ENCODE results near the gene FNDC11.
"Not testable (repeated sequence)": the region's sequence is repeated elsewhere in the genome, so short reads cannot be mapped to it uniquely, and the experiment has no call there.

Gene FNDC11

DNA sequence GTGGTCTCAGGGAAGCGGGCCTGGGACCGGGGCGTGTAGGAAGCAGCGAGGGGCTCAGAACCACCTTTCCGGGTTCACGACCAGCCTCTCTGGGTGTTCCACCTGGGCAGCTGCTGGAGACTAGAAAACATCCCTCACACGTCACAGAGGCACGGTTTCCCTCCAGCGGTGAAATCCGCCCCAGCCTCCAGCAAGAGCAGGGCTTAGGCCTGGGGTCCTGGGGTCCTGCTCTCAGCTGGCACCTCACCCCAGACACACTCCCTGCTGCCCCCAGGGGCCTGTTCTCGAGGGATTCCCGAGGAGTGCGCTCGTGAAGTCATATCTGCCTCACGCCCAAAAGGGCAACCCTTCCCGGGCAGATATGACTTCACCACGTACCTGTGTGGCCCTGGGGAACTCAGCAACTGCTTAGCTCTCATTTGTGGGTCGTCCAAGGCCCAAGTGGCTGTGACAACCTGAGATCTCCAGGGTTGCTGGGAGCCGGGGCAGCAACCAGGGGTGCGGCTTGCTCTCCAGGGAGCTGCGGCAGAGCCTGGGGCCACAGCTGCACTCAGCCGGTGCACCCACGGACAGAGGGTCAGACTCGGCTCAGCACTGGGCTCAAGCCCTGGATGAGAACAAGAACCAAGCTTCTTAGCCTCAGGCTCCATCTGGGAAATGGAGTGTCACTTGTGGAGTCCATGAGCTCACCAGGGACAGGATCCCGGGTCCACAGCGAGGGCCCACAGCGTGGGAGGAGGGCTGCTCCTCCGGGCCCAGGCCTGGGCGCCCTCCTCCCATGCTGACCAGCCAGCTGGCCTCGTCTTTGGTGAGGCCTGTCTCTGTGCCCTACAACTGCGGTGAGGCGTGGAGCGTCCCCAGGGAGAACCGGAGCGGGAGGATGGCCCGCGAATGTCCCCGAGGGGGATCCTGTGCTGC is 661 bp downstream of the FNDC11 start:
- no peak for DNase-seq

DNA sequence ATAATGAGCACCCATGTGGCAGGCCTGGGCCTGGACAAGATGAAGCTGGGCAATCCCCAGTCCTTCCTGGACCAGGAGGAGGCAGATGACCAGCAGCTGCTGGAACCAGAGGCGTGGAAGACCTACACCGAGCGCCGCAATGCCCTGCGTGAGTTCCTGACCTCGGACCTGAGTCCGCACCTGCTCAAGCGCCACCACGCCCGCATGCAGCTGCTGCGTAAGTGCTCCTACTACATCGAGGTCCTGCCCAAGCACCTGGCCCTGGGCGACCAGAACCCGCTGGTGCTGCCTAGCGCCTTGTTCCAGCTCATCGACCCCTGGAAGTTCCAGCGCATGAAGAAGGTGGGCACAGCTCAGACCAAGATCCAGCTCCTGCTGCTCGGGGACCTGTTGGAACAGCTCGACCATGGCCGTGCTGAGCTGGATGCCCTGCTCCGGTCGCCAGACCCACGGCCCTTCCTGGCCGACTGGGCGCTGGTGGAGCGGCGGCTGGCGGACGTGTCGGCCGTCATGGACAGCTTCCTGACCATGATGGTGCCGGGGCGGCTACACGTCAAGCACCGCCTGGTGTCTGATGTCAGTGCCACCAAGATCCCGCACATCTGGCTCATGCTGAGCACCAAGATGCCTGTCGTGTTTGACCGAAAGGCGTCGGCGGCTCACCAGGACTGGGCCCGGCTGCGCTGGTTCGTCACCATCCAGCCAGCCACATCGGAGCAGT is 1.9 kb downstream of the FNDC11 start:
- DNase-seq = no peak

DNA sequence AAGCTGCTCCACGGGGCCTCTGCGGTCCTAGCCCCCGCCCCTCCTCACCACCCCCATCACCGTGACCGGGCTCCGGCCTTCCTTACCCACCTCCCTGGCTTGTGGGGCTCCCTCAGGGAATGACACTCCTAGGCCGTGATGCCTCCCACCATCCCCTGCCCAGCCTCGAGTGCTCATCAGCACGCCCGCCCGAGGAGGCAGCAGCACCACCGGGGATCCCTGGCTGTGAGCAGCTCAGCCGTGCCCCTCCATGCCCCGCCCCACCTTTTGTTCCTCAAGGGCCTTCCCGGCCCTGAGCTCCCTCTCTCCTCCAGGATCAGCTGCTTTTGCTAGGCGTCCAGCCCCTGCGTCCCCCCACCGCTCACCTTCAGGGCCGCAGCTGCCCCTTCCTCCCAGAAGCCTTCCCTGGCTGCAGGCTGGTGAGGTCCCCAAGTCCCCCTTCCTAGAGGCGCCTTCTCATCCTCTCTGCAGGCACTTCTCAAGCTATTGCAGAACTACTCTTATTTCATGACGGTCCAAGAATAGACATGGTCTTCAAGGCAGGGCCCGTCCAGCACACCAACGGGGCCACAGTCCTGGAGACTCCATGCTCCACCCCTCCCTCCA is 3.0 kb downstream of the FNDC11 start:
- DNase-seq = no peak

DNA sequence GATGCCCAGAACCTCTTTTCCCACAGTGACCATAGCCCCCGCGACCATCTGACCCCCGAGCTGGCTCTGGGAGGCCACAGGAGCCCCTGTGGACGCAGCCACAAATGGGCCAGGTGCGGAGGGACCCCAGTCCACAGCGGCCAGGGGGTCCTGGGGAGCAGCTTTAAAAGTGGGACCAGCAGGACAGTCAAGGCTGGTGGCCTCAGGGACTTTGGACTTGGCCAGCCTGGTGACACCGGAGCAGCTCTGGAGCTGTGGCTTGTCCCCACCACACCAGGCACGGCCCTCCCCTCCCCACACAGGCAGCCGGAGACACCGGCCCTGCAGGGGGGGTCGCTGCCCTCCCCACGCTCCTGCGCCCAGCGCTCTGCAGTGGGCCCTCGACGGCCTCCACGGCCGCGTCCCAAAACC is 3.5 kb downstream of the FNDC11 start:
- DNase-seq = no peak

DNA sequence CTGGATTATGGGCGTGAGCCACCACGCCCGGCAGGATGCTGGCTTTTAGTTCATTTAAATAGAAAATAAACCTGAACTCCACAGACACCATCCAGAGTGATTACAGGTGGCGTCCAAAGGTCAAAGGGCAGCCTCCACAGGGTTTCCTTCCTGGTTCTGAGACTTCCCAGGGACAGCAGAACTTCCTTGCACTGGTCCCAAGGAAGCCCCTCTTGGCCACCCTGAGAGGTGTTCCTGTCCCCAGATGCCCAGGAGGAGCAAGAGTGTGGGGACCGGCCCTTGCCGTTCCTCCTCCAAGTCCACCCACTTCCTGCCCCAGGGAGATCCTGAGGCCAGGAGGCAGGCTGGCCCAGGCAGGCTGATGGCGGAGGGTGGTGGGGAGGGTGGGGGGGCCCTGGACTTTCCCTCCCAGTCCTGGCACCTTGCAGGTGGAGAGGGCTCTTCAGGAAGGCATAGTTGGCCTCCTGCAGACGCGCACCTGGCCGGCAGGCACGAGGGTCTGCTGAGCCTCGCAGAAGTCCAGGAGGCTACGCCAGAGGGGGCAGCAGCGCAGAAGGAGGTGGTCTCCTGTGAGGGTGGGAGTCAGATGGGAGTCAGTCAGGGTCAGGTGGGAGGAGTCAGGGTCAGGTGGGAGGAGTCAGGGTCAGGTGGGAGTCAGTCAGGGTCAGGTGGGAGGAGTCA is 5.0 kb downstream of the FNDC11 start:
- no peak for DNase-seq

DNA sequence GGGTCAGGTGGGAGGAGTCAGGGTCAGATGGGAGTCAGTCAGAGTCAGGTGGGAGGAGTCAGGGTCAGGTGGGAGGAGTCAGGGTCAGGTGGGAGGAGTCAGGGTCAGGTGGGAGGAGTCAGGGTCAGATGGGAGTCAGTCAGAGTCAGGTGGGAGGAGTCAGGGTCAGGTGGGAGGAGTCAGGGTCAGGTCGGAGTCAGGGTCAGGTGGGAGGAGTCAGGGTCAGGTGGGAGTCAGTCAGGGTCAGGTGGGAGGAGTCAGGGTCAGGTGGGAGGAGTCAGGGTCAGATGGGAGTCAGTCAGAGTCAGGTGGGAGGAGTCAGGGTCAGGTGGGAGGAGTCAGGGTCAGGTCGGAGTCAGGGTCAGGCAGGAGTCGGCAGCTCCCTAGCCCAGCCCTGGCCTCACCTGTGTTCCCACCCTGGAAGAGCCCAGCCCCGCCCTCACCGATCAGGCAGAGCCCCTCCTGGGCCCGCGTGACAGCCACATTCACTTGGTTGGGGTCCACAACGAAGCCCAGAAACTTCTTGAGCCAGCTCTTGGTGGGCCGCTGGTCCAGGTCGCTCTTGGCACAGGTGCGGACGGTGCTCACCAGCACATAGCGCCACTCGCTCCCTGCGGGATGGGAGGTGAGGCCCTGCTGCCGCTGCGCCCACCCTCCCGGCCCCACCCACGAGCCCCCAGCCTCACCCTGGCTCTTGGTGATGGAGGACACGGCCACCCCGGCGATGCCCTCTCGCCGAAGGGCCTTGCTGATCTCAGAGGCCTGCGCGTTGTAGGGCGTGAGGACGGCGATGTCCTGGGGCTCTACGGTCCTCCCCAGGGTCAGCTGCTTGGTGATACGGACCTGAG is 5.8 kb downstream of the FNDC11 start:
- DNase-seq = not testable (repeated sequence)

DNA sequence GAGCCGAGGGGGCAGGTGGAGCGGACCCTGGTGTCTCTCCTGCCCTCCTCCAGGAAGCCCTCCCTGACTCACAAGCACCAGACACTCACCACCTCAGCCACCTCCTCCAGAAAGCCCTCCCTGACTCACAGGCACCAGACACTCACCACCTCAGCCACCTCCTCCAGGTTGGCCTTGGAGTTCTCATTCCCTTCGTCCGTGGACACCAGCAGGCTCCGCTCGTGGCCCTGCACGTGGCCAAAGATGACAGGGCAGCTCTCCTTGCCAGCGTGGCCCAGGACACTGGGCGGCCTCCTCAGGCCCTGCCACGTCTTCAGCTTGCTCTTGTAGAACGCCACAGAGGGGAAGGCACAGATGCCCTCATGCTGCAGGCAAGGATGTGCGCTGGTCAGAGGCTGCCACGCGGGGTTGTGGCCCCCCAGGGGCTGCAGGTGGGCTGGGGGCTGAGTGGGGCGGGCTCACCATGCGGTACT is 6.4 kb downstream of the FNDC11 start:
- DNase-seq = no peak

DNA sequence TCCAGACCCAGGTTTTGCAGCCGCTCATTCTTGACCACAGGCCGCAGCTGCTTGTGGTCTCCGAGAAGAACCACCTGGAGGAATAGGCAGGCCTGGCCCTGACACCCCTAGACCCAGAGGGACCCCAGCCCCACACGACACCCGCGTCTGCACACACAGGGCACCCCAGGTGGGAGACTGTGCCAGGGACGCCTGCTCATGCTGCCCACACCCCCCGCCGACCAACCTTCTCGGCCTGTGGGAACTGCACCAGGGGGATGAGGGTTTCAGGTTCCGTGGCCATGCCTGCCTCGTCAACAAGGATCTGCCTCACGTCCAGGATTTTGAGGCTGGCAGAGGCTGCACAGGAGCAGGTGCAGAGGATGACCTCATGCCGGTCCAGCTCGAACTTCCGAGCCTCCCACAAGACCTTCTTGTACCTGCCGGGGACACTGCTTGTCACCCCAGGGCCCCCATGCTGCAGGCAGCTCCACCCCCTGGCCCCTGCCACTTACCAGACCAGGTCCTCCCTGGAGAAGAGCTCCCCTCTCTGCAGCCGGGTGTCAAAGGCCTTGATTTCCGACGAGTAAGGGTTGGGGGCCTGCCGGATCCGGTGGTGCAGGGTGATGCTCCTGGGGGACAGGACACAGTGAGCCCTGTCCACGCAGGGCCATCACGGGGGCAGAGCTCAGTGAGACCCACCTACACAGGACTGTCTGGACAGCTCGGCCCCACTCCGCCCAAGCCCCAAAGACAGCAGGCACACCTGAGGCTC is 7.1 kb downstream of the FNDC11 start:
- DNase-seq = no peak

DNA sequence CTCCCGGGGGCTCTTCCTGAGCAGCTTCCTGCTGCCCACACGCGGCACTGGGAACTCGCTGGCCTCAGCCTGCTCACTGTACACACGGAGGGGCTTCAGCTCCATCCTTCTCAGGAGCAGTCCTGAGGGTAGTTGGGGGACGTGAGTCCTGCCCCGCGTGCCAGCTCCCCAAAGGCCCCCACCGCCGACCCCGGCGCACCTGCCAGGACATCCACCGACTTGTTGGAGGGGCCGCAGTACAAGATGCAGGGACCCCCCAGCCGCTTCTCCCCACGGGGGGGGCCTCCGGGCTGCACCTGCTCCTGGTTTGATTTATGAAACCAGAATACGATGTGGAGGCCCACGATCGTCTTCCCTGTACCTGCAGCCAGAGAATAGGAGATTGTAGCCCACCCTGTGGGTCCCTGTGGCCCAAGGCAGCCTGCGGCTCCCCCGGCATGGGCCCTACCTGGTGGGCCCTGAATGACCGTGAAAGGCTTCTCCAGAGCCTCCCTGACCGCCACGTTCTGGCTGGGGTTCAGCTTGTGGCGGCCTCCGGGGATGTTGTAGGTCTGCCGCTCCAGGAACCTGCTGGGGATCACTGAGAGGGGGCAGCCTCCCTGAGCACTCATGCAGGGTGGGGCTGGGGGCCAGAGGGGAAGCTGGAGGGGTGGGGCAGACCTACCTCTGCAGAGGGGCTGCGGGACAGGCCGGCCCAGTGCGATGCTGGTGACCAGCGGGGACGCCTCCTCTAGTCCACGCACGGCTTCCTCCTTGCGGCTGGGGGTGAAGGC is 7.9 kb downstream of the FNDC11 start:
- DNase-seq = no peak

DNA sequence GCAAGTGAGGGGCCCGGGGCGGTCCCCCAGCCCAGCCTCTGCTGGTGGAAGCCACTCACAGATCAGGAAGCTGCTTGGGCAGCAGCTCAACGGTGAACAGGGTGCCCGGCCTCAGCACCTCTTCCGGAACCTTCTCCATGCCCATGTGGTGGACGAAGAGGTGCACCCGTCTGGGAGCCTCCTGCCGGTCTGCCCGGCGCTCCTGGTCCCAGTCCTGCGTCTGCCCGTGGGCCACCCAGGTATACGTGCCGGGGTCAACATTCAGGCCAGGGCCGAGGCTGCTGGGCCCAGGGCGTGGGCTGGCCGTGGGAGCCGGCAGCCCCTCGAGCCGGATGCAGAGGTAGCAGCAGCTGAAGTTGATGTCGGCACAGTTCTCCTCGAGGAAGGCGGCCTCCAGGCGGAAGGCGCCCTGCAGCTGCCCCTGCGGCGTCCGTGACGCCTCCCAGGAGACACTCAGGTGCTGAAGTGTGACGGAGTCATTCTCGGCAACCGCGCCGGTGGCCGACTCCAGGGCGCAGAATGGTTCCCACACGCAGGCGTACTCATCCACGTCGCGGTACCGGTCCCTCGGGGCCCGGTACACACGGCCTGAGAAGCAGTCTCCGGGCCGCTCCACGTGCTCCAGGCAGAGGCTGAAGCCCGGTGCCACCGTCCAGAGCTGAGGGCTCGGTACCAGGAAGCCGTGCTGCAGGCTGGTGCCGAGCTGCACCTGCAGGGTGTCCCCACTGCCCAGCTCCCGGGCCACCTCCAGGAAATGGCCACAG is 8.7 kb downstream of the FNDC11 start:
- DNase-seq = no peak

DNA sequence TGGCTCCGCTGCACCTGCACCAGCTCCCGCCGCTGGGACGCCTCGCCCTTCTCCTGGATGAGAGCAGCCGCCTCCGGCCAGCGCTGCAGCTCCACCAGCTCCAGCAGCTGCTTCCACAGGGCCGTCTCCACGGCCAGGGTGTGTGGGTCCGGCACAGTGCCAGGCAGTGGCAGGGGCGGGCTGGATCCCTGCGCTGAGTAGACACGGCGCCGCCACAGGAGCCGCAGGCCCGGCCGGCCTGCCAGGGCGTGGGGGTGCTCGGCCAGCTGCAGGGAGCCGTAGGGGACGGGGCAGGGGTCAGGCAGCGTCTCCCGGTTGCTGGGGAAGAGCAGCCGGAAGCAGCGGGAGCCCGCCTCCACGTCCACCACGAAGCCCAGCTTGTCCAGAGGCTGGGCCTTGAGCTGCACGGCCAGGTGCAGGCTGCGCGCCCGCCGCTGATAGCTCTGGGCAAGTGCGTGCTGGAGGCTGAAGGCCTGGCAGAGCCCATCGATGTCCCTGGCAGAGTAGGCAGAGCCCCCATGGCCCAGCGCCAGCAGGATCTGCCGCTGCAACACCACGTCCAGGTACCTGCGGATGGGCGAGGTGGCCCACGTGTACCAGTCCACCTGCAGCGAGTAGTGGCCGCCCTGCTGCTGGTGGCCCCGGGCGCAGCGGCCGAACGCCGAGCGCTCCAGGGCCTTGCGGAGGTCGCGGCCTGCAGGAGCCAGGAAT is 9.4 kb downstream of the FNDC11 start:
- DNase-seq = no peak

DNA sequence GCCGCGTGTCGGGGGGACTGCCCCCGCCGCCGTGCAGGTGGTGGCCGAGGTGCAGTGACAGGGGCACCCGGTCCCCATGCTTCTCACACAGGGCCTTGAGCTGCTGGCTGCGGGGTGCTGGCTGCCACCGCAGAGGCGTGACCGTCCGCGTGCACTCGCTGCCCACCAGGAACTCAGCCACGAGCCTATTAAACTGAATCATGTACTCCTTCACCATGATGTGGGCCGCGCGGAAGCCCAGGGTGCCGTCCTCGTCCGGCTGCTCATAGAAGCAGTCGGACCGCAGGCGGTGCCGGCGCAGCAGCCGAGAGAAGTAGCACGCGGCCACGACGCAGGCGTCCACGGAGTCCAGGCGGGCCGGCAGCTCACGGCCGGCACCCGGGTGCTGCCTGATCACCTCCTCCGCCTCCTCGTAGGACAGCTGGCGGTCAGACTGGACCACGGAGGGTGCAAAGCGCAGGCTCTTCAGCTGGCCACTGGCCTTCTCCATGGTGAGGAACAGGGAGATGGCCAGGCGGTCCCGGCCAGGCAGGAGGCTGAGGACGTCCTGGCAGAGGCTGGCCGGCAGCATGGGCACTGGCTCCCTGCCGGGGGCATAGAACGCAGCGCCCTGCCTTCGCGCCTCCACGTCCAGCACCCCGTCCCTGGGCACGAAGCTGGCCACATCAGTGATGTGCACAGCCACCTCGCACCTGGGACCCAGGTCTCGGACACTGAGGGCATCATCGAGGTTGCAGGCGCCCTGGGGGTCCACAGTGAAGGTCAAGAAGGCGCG is 10.3 kb downstream of the FNDC11 start:
- DNase-seq = no peak

DNA sequence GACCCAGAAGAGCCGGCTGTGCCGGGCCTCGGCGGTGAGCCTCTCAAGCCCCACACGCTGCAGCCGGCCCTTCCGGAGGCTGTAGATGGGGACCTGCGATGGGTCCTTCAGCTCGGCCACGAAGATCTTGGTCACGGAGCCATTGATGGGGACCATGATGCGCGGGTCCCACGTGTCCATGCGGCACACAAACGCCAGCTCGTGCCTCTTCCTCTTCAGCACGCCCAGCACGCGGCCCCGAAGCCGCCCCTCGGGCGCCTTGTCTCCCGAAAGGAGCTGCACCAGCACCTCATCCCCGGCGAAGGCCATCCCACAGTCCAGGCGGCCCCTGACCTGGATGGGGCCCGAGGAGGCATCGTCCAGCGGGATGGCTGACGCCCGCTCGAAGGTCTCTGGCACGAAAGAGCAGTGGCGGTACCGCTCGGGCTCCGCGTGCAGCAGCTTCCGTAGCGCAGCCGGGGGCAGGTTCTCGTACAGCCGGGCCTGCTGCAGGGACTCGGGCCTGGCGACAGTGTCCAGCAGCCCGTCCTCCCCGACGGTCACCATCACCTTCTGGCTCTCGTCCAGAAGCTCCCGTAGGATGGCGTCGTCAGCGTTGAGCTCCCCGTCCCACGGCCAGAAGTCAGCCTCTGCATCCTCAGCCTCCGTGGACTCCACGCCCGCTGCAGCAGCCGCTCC is 11.2 kb downstream of the FNDC11 start:
- DNase-seq = no peak

DNA sequence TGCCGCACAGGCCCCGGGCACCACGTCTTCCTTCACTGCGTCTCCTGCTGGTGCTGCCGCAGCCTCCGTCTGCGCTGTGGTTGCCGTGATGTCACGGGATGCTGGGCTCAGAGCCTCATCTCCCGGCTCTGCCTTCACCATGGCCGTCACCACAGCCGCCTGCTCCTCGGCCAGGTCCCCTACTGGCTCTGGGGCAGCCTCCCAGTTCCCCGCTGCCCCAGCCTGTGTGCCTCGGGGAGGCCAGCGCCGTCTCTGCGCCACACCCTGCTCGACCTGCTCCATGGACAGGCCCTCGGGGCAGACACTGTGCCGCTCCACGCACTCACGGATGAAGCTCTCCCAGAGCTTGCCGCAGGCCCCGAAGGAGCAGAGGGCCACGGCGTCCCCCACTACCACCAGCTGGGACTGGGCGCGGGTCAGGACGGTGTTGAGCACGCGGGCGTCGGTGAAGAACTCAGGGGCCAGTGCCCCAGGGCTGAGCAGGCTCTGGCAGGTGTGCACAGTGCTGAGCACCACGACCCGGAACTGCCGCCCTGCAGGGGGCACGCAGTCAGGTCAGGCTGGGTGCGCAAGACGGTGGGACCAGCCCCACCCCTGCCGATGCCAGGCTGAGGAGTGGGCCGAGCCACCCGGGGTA is 11.9 kb downstream of the FNDC11 start:
- no peak for DNase-seq

DNA sequence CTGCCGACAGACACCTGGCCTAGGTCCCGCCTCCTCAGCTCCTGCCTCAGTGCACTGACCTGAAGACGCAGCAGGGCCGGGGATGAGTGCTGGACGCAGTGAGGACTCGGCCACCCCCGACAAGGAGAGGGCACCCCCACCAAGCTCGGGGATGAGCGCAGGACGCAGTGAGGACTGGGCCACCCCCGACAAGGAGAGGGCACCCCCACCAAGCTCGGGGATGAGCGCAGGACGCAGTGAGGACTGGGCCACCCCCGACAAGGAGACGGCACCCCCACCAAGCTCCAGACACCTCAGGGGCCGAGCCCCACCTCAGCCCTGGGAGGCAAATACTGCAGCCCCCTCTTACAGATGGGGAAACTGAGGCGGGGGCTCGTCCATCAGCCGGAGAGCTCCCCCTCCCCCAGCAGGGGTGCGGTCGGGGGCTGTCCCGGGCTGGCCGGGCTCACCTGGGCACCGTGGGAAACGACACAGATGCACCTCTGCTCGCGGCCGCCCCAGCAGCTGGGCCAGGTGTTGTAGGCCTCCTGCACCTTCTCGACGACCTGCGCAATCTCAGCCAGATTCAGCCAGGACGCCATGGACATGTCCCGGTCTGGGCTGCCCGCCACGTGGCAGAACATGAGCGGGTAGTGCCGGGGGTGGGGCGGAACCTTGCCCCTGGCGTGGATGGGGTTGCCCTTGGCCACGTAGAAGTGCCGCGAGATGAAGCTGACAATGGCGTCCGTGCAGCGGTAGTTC is 12.6 kb downstream of the FNDC11 start:
- no peak for DNase-seq

DNA sequence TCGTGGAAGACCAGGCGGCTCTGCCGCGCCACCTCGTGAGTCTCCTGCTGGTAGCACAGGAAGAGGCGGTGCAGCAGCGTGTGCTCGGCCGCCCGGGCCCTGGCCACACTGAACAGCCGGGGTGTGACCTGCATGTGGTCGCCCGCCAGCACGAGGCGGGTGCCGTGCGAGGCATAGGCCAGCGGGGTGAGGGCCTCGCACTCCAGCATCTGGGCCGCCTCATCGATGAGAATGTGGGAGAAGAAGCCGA is 13.1 kb downstream of the FNDC11 start:
- no peak for DNase-seq
